Right ventricle myocardium superior (tissue), 1 donor: ENCODE results near the gene ZNF274. TPM values are rescaled to one million over a fixed set of nuclear protein-coding genes. Genes with fewer than 3 reads are reported as not detected.
"Not testable (repeated sequence)": the region's sequence is repeated elsewhere in the genome, so short reads cannot be mapped to it uniquely, and the experiment has no call there.

Experiments
- ATAC-seq: fragments of 200-7000 bp; cut with Tn5 transposase; one replicate; pipeline ENCODE4 v1.9.1; 2020; ENCODE audit warnings: mild to moderate bottlenecking; ENCODE audit not compliant: poor library complexity
- DNase-seq: peaks from one replicate; pipeline ENCODE4 v3.0.0-alpha.2; 2020
- intact Hi-C: fragments of 100-400 bp; cut with DNase I; formaldehyde crosslinking; loops from one replicate; pipeline ENCODE4 v1.11.2; 2022
- total RNA-seq: library from RNA; stranded (reverse); fragmentation: NEBNext Ultra II Directional; extraction: Animal tissue kit (Norgen Biotek cat#: 25700); gene quantifications from one replicate; pipeline ENCODE4 v1.2.1, GENCODE V29; 2021
- donor health status: DM: no; HTN: yes; CAD: no; lungs with severe emphysema.

ZNF274 gene
- total RNA-seq, 1 donor from 2014 or later = 17.4 TPM

- no peak for ATAC-seq
- no peak for DNase-seq
- intact Hi-C loops = loop anchor here (10.0 kb wide), 1 partner anchor 68 kb away; no protein-coding TSS in a partner anchor
Measured at GRCh38 chr19:58196901-58197616, 14.2 kb downstream of the ZNF274 start.

GRCh38 chr19:58203814-58204475, 21.1 kb downstream of the ZNF274 start:
- ATAC-seq (peak; percentile 34), DNase-seq (no peak)
- intact Hi-C loops = no loop called here

GRCh38 chr19:58204566-58204965, 21.7 kb downstream of the ZNF274 start:
- intact Hi-C loops = no loop called here
- no peak for DNase-seq
- ATAC-seq = no peak

GRCh38 chr19:58209577-58209976, 26.7 kb downstream of the ZNF274 start:
- no peak for DNase-seq
- ATAC-seq = no peak
- intact Hi-C loops = no loop called here

- ATAC-seq (no peak), DNase-seq (no peak)
- intact Hi-C loops = no loop called here
Measured at GRCh38 chr19:58212336-58213074, 29.6 kb downstream of the ZNF274 start.

GRCh38 chr19:58213075-58213369, 30.2 kb downstream of the ZNF274 start:
- no peak for ATAC-seq
- intact Hi-C loops = no loop called here
- DNase-seq = no peak

- intact Hi-C loops = no loop called here
- ATAC-seq (no peak), DNase-seq (no peak)
Measured at GRCh38 chr19:58217069-58217481, 34.2 kb downstream of the ZNF274 start.

- intact Hi-C loops = no loop called here
- DNase-seq (no peak), ATAC-seq (no peak)
Measured at GRCh38 chr19:58217607-58218391, 34.9 kb downstream of the ZNF274 start.

- intact Hi-C loops = no loop called here
- DNase-seq (no peak), ATAC-seq (no peak)
Measured at GRCh38 chr19:58218899-58219298, 36.0 kb downstream of the ZNF274 start.

GRCh38 chr19:58227964-58228584, 45.2 kb downstream of the ZNF274 start:
- DNase-seq (no peak), ATAC-seq (peak; percentile 66)
- intact Hi-C loops = no loop called here

- DNase-seq (peak; percentile 88), ATAC-seq (peak; percentile 98)
- intact Hi-C loops = no loop called here
Measured at GRCh38 chr19:58228585-58229254, 45.9 kb downstream of the ZNF274 start, which contains the start of gene ZNF544. TSS of gene ZNF544 (plus strand) at chr19:58228914. CDS start at chr19:58244024, 15,110 bp downstream.

- DNase-seq = no peak
- intact Hi-C loops = no loop called here
- peak; percentile 50 for ATAC-seq
Measured at GRCh38 chr19:58229255-58229639, 46.4 kb downstream of the ZNF274 start.

- no peak for ATAC-seq
- intact Hi-C loops = no loop called here
- DNase-seq = no peak
Measured at GRCh38 chr19:58237324-58237723, 54.5 kb downstream of the ZNF274 start.

GRCh38 chr19:58243351-58243750, 60.5 kb downstream of the ZNF274 start:
- ATAC-seq = no peak
- intact Hi-C loops = no loop called here
- no peak for DNase-seq

- DNase-seq (no peak), ATAC-seq (no peak)
- intact Hi-C loops = no loop called here
Measured at GRCh38 chr19:58248886-58249285, 66.0 kb downstream of the ZNF274 start.

- no peak for DNase-seq
- intact Hi-C loops = no loop called here
- no peak for ATAC-seq
Measured at GRCh38 chr19:58252102-58252685, 69.3 kb downstream of the ZNF274 start.

GRCh38 chr19:58258259-58258658, 75.4 kb downstream of the ZNF274 start:
- intact Hi-C loops, DNase-seq, ATAC-seq: not testable (repeated sequence)

- ATAC-seq (no peak), DNase-seq (no peak)
- intact Hi-C loops = loop anchor here (10.0 kb wide), 2 partner anchors 67 to 137 kb away; no protein-coding TSS in a partner anchor
Measured at GRCh38 chr19:58261600-58261967, 78.7 kb downstream of the ZNF274 start.
